Ishikawa (cell line): ENCODE results near the gene NDUFAF8.
A peak's percentile ranks its signal among the peaks of the same experiment; 100 is the strongest.

Experiments
- EP300 ChIP-seq: IDR thresholded peaks from 2 replicates; pipeline ENCODE4 v1.6.1; 2012; ENCODE audit warnings: borderline replicate concordance
- MAX ChIP-seq: IDR thresholded peaks from 2 replicates; pipeline ENCODE4 v1.6.1; 2012
- RAD21 ChIP-seq: IDR thresholded peaks from 2 replicates; pipeline ENCODE4 v1.6.1; 2012; ENCODE audit warnings: low read depth
- TAF1 ChIP-seq: IDR thresholded peaks from 2 replicates; pipeline ENCODE4 v1.6.1; 2012; ENCODE audit warnings: low read depth, mild to moderate bottlenecking
- TCF12 ChIP-seq: IDR thresholded peaks from 2 replicates; pipeline ENCODE4 v1.6.1; 2012; ENCODE audit warnings: low read depth
- TEAD4 ChIP-seq: IDR thresholded peaks from 2 replicates; pipeline ENCODE4 v1.6.1; 2012

- peak; percentile 98 for TF ChIP-seq MAX
- TF ChIP-seq TEAD4: no peak
- TF ChIP-seq TCF12: 0 out of 2 replicates have a peak, but pooled peaks have one; percentile 14
- TF ChIP-seq EP300: no peak
- TF ChIP-seq RAD21: no peak
- peak; percentile 46; the same call in 1 of the 2 replicates for TF ChIP-seq TAF1
Measured at GRCh38 chr17:81222906-81223761, 16.0 kb upstream of the NDUFAF8 start, which contains the start of gene CEP131.
